ENCODE measurements around the gene NHERF2.

Gene NHERF2

GRCh38 chr16:2042171-2042985 is 15.7 kb downstream of the NHERF2 start:
- DNase-seq = no peak

GRCh38 chr16:2042986-2043666 is 16.4 kb downstream of the NHERF2 start:
- DNase-seq = no peak

- no peak for DNase-seq
Measured at GRCh38 chr16:2043667-2044451, 17.2 kb downstream of the NHERF2 start.

GRCh38 chr16:2044541-2044940 is 17.8 kb downstream of the NHERF2 start:
- no peak for DNase-seq

GRCh38 chr16:2045965-2046892 is 19.5 kb downstream of the NHERF2 start:
- no peak for DNase-seq

GRCh38 chr16:2046893-2047329 is 20.2 kb downstream of the NHERF2 start:
- peak; percentile 64 for DNase-seq

GRCh38 chr16:2047330-2048115 is 20.8 kb downstream of the NHERF2 start, which contains the start of the genes NTHL1 and TSC2:
Gene NTHL1, minus strand, starts transcription at chr16:2047834. Its CDS starts 11 bp downstream, at chr16:2047823.
Gene TSC2, plus strand, starts transcription at chr16:2047985. Its CDS starts 631 bp downstream, at chr16:2048616.
- peak; percentile 96 for DNase-seq

- no peak for DNase-seq
Measured at GRCh38 chr16:2048116-2048543, 21.4 kb downstream of the NHERF2 start.

- no peak for DNase-seq
Measured at GRCh38 chr16:2053211-2053610, 26.5 kb downstream of the NHERF2 start.

- no peak for DNase-seq
Measured at GRCh38 chr16:2053897-2054296, 27.2 kb downstream of the NHERF2 start.

- no peak for DNase-seq
Measured at GRCh38 chr16:2054543-2055245, 28.0 kb downstream of the NHERF2 start.

GRCh38 chr16:2056077-2056476 is 29.4 kb downstream of the NHERF2 start:
- no peak for DNase-seq

- DNase-seq = no peak
Measured at GRCh38 chr16:2056681-2057407, 30.1 kb downstream of the NHERF2 start.

- DNase-seq = no peak
Measured at GRCh38 chr16:2057438-2057837, 30.7 kb downstream of the NHERF2 start.

GRCh38 chr16:2058420-2058819 is 31.7 kb downstream of the NHERF2 start:
- DNase-seq = no peak

- no peak for DNase-seq
Measured at GRCh38 chr16:2058872-2059271, 32.2 kb downstream of the NHERF2 start.

GRCh38 chr16:2060346-2060745 is 33.6 kb downstream of the NHERF2 start:
- DNase-seq = no peak

- DNase-seq = no peak
Measured at GRCh38 chr16:2061023-2061422, 34.3 kb downstream of the NHERF2 start.

GRCh38 chr16:2061526-2061925 is 34.8 kb downstream of the NHERF2 start:
- no peak for DNase-seq

GRCh38 chr16:2062801-2063200 is 36.1 kb downstream of the NHERF2 start:
- no peak for DNase-seq

Measured in activated CD8-positive, alpha-beta memory T cell treated with anti-CD3 and anti-CD28 coated beads for 24 hours (primary cell).